Keratinocyte (primary cell): Measurements from ENCODE around the gene UBE2K.

Experiments
- EZH2 ChIP-seq: IDR thresholded peaks from one replicate; pipeline ENCODE4 v1.6.1; 2012; ENCODE audit warnings: inconsistent platforms, mild to moderate bottlenecking, low read length, moderate library complexity
- TF ChIP-seq, protein P1 (sequence below), 3 experiments: IDR thresholded peaks in 1 of 3; conservative IDR thresholded peaks in 1 of 3; optimal IDR thresholded peaks in 1 of 3; 2 replicates in 2 of 3; 3 replicates in 1 of 3; pipeline versions ENCODE3 to v1.5.1; 2011; ENCODE audit warnings: low read length in 3 of 3, mild to moderate bottlenecking in 3 of 3, moderate library complexity in 2 of 3, control low read depth in 1 of 3, inconsistent platforms in 1 of 3; ENCODE audit not compliant: insufficient read depth in 2 of 3; ENCODE audit errors: extremely low read depth in 1 of 3

DNA sequence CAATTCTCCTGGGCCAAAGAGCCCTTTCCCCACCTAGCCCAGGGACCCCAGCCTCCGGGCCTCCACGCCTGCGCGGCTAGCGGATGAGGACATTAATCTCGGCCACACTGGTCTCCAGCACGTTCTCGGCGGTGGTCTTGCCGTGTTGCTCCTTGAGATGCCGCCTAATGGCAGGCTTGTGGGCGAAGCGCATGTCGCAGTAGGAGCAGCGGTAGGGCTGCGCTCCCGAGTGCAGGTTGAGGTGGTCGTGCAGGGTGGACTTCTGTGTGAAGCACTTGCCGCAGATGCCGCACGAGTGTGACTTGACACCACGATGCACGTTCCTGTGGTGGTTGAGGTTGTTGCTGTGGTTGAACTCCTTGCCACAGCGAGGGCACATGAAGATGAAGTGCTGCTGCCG, 72.1 kb downstream of the UBE2K start:
- TF ChIP-seq, protein P1, sequence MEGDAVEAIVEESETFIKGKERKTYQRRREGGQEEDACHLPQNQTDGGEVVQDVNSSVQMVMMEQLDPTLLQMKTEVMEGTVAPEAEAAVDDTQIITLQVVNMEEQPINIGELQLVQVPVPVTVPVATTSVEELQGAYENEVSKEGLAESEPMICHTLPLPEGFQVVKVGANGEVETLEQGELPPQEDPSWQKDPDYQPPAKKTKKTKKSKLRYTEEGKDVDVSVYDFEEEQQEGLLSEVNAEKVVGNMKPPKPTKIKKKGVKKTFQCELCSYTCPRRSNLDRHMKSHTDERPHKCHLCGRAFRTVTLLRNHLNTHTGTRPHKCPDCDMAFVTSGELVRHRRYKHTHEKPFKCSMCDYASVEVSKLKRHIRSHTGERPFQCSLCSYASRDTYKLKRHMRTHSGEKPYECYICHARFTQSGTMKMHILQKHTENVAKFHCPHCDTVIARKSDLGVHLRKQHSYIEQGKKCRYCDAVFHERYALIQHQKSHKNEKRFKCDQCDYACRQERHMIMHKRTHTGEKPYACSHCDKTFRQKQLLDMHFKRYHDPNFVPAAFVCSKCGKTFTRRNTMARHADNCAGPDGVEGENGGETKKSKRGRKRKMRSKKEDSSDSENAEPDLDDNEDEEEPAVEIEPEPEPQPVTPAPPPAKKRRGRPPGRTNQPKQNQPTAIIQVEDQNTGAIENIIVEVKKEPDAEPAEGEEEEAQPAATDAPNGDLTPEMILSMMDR (optimal IDR thresholded peaks at IDR 0.05 in 1 of 3, IDR thresholded peaks at IDR 0.05 in 1 of 3, conservative IDR thresholded peaks at IDR 0.05 in 1 of 3; ENCODE audit: extremely low read depth in 1 of 3, insufficient read depth in 2 of 3, low read length in 3 of 3): no peak
- TF ChIP-seq EZH2: no peak
